ENCODE results near the gene SMAP2. TPM values are rescaled to one million over a fixed set of nuclear protein-coding genes. Genes with fewer than 3 reads are reported as not detected.

The SMAP2 gene
- total RNA-seq, 1 experiment from 2014 or later, result 6.8 TPM

DNA sequence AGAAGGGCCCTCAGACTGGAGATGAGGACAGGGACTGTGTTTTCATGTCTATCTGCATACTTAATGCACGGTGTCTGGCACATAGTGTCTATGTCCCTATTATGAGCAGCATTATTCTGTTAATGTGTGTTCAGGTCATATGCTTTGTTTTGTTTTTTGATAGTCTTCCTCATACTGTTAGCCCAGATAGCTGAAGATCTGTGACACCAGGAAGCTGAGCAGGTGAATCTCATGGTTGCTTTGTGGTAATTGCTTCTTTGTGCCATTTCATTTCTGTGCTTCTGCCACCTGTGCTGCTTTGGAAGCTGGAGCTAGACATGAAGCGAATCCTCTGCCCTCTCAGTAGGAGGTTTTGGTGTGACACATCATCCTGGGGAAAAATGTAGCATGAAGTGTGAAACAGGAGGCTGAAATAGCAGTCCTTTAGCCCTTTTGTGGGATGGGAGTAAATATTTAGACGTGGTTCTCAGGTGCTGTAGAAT lies 15.8 kb downstream of the SMAP2 start:
- CTCF ChIA-PET, result no interaction called here

DNA sequence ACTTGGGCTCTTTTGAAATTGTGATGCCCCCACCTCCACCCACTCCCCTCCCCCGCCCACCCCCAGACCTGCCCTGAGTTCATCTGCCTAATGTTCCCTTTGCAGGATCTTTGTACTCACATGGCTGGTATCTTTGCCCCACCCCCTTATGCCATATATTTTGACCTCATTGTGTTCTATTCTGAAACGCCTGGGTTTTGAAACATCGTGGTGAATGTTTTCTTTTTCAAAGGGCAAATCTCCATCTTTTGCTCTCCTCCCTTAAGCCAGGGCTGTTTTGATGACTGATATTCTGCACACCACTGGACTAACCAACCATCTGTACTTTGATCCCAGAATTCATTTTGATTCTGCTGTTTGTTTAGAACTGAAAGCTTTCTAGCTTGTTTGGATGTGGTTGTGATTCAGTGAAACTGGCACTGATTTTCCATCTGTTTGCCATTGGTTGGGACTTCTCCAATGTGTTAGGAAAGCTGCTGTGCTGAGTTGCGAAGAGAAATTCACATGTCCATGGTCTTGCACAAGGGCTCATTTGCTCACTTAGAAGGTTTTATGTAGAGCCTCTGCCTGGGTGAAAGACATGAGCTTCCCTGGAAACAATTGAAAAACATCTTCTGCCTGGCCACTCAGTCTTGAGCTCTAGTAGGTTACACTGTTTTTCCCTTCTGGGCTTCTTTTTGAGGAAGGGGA lies 16.5 kb downstream of the SMAP2 start:
- no peaks in the 10 kb centered on the region for H3K36me3 ChIP-seq (ENCODE audit: control insufficient read depth, insufficient read depth, low read length)
- H3K9me3 Mint-ChIP-seq (ENCODE audit: unreplicated experiment), result no peaks in the 10 kb centered on the region
- H3K4me1 Mint-ChIP-seq (ENCODE audit: low read depth, unreplicated experiment), result no peaks in the 10 kb centered on the region
- no peaks in the 10 kb centered on the region for H3K9me3 ChIP-seq
- DNase-seq, result peak in 1 of 2 experiments; percentile 6
- TF ChIP-seq, protein P1, sequence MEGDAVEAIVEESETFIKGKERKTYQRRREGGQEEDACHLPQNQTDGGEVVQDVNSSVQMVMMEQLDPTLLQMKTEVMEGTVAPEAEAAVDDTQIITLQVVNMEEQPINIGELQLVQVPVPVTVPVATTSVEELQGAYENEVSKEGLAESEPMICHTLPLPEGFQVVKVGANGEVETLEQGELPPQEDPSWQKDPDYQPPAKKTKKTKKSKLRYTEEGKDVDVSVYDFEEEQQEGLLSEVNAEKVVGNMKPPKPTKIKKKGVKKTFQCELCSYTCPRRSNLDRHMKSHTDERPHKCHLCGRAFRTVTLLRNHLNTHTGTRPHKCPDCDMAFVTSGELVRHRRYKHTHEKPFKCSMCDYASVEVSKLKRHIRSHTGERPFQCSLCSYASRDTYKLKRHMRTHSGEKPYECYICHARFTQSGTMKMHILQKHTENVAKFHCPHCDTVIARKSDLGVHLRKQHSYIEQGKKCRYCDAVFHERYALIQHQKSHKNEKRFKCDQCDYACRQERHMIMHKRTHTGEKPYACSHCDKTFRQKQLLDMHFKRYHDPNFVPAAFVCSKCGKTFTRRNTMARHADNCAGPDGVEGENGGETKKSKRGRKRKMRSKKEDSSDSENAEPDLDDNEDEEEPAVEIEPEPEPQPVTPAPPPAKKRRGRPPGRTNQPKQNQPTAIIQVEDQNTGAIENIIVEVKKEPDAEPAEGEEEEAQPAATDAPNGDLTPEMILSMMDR (IDR thresholded peaks at IDR 0.05; ENCODE audit: insufficient read depth in 1 of 2, low read depth in 1 of 2, low read length in 1 of 2, severe bottlenecking in 1 of 2, unreplicated experiment in 1 of 2), result no peak
- intact Hi-C loops (cut with micrococcal nuclease; ENCODE audit: unreplicated experiment), result no loop called here
- ChIA-PET POLR2A (no interaction called here), CTCF (no interaction called here)
- H3K36me3 Mint-ChIP-seq (ENCODE audit: insufficient read depth, unreplicated experiment), result no peaks in the 10 kb centered on the region
- no peak overlapping the region for H3K4me3 ChIP-seq (ENCODE audit: low read depth, low read length)
- no peak overlapping the region for H3K27ac Mint-ChIP-seq (ENCODE audit: unreplicated experiment)
- no peaks in the 10 kb centered on the region for H3K27me3 Mint-ChIP-seq (ENCODE audit: insufficient read depth, unreplicated experiment)
- H3K4me1 ChIP-seq, result no peaks in the 10 kb centered on the region
- BruUV-seq (replicated peaks), result no TSS peak
- H3K27me3 ChIP-seq (replicated peaks; ENCODE audit: control insufficient read depth, insufficient read depth, low read length), result no peaks in the 10 kb centered on the region
- H3K4me3 Mint-ChIP-seq (ENCODE audit: unreplicated experiment), result no peak overlapping the region

More for the DNA sequence above, 15.8 kb downstream of the SMAP2 start:
- Mint-ChIP-seq H3K27me3 (ENCODE audit: insufficient read depth, unreplicated experiment) (no peaks in the 10 kb centered on the region), H3K4me1 (ENCODE audit: low read depth, unreplicated experiment) (no peaks in the 10 kb centered on the region), H3K9me3 (ENCODE audit: unreplicated experiment) (no peaks in the 10 kb centered on the region), H3K36me3 (ENCODE audit: insufficient read depth, unreplicated experiment) (no peaks in the 10 kb centered on the region), H3K27ac (ENCODE audit: unreplicated experiment) (no peak overlapping the region), H3K4me3 (ENCODE audit: unreplicated experiment) (no peak overlapping the region)
- H3K4me3 ChIP-seq (ENCODE audit: low read depth, low read length), result no peak overlapping the region
- intact Hi-C loops (cut with micrococcal nuclease; ENCODE audit: unreplicated experiment), result no loop called here
- POLR2A ChIA-PET, result no interaction called here
- H3K9me3 ChIP-seq, result no peaks in the 10 kb centered on the region
- H3K27me3 ChIP-seq (replicated peaks; ENCODE audit: control insufficient read depth, insufficient read depth, low read length), result no peaks in the 10 kb centered on the region
- no TSS peak for BruUV-seq (replicated peaks)
- TF ChIP-seq, protein P1 (IDR thresholded peaks at IDR 0.05; ENCODE audit: insufficient read depth in 1 of 2, low read depth in 1 of 2, low read length in 1 of 2, severe bottlenecking in 1 of 2, unreplicated experiment in 1 of 2), result no peak
- DNase-seq, result no peak
- H3K4me1 ChIP-seq, result no peaks in the 10 kb centered on the region
- no peaks in the 10 kb centered on the region for H3K36me3 ChIP-seq (ENCODE audit: control insufficient read depth, insufficient read depth, low read length)

DNA sequence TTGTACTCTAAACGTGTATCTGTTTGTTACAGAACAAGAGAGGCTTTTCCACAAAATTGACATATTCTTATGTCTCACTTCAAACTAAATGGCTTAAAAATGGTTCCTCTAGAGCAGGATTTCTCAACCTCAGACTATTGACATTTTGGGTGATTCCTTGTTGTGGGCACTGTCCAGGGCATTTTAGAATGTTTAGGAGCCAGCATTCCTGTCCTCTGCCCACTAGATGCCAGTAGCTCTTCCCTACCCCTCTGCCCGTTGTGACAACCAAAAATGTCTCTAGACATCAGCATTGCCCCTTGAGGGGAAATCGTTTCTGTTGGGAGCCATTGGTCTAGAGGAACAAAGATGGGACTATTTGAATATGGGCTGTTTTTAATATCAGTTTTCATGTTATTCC lies 17.3 kb downstream of the SMAP2 start:
- H3K9me3 Mint-ChIP-seq (ENCODE audit: unreplicated experiment), result no peaks in the 10 kb centered on the region
- H3K27ac Mint-ChIP-seq (ENCODE audit: unreplicated experiment), result no peak overlapping the region
- Histone ChIP-seq H3K4me1 (no peaks in the 10 kb centered on the region), H3K36me3 (ENCODE audit: control insufficient read depth, insufficient read depth, low read length) (no peaks in the 10 kb centered on the region), H3K27me3 (replicated peaks; ENCODE audit: control insufficient read depth, insufficient read depth, low read length) (no peaks in the 10 kb centered on the region), H3K4me3 (ENCODE audit: low read depth, low read length) (no peak overlapping the region), H3K9me3 (no peaks in the 10 kb centered on the region)
- H3K27me3 Mint-ChIP-seq (ENCODE audit: insufficient read depth, unreplicated experiment), result no peaks in the 10 kb centered on the region
- TF ChIP-seq, protein P1 (IDR thresholded peaks at IDR 0.05; ENCODE audit: insufficient read depth in 1 of 2, low read depth in 1 of 2, low read length in 1 of 2, severe bottlenecking in 1 of 2, unreplicated experiment in 1 of 2), result no peak
- no TSS peak for BruUV-seq (replicated peaks)
- DNase-seq, result no peak
- ChIA-PET CTCF (no interaction called here), POLR2A (no interaction called here)
- no peaks in the 10 kb centered on the region for H3K4me1 Mint-ChIP-seq (ENCODE audit: low read depth, unreplicated experiment)
- intact Hi-C loops (cut with micrococcal nuclease; ENCODE audit: unreplicated experiment), result no loop called here
- no peaks in the 10 kb centered on the region for H3K36me3 Mint-ChIP-seq (ENCODE audit: insufficient read depth, unreplicated experiment)
- H3K4me3 Mint-ChIP-seq (ENCODE audit: unreplicated experiment), result no peak overlapping the region

All from Caco-2 (cell line).